NCI-H510A treated with DMSO at 0.1 percent for 48 hours (cell line): Measurements from ENCODE around the gene ATF7IP.

ENCODE experiments used
- DNase-seq: peaks from one replicate; lab custom pipeline; 2025; lab: John Stamatoyannopoulos, UW

Gene ATF7IP

GRCh38 chr12:14505626-14506596, 140.4 kb downstream of the ATF7IP start:
- DNase-seq = no peak

- no peak for DNase-seq
Measured at GRCh38 chr12:14510574-14510973, 145.1 kb downstream of the ATF7IP start.

GRCh38 chr12:14514154-14514842, 148.8 kb downstream of the ATF7IP start:
- peak; percentile 95 for DNase-seq

- no peak for DNase-seq
Measured at GRCh38 chr12:14514946-14515345, 149.5 kb downstream of the ATF7IP start.

GRCh38 chr12:14521822-14522221, 156.3 kb downstream of the ATF7IP start:
- no peak for DNase-seq

GRCh38 chr12:14525964-14526363, 160.5 kb downstream of the ATF7IP start:
- DNase-seq = no peak

- no peak for DNase-seq
Measured at GRCh38 chr12:14532152-14532551, 166.7 kb downstream of the ATF7IP start.

GRCh38 chr12:14537088-14537487, 171.6 kb downstream of the ATF7IP start:
- DNase-seq = no peak

- no peak for DNase-seq
Measured at GRCh38 chr12:14540801-14541462, 175.4 kb downstream of the ATF7IP start.

- DNase-seq = peak; percentile 2
Measured at GRCh38 chr12:14545144-14546124, 180.0 kb downstream of the ATF7IP start.

- no peak for DNase-seq
Measured at GRCh38 chr12:14547571-14547970, 182.1 kb downstream of the ATF7IP start.

GRCh38 chr12:14548609-14549008, 183.1 kb downstream of the ATF7IP start:
- DNase-seq = no peak
